Neural crest cell (in vitro differentiated cells): ENCODE data around the gene GFPT2. TPM values are rescaled to one million over a fixed set of nuclear protein-coding genes. Genes with fewer than 3 reads are reported as not detected.

ENCODE experiments used
- DNase-seq: peaks from one replicate; pipeline ENCODE4 v3.0.0; 2021; ENCODE audit warnings: low read depth, mixed read lengths, low spot score
- H3K27ac Mint-ChIP-seq: one replicate; pipeline ENCODE4 v1.8.0; 2021; ENCODE audit warnings: mild to moderate bottlenecking, mixed read lengths; ENCODE audit not compliant: unreplicated experiment
- H3K27me3 Mint-ChIP-seq: 2 replicates; pipeline ENCODE4 v1.8.0; 2021; ENCODE audit warnings: low read depth, mild to moderate bottlenecking, mixed read lengths
- H3K36me3 Mint-ChIP-seq: 2 replicates; pipeline ENCODE4 v1.8.0; 2021; ENCODE audit warnings: low read depth, mild to moderate bottlenecking, mixed read lengths
- H3K4me1 Mint-ChIP-seq: 2 replicates; pipeline ENCODE4 v1.8.0; 2021; ENCODE audit warnings: mixed read lengths
- H3K4me3 Mint-ChIP-seq: one replicate; pipeline ENCODE4 v1.8.0; 2021; ENCODE audit warnings: mild to moderate bottlenecking, mixed read lengths
- H3K9me3 Mint-ChIP-seq: 2 replicates; pipeline ENCODE4 v1.8.0; 2021; ENCODE audit warnings: mixed read lengths
- total RNA-seq: library from RNA; stranded (reverse); gene quantifications from 2 replicates; pipeline ENCODE4 v1.2.1, GENCODE V29; 2021
- TF ChIP-seq, protein P1 (sequence below): fragments of 200-600 bp; sonication (generic); conservative IDR thresholded peaks from 2 replicates; pipeline ENCODE4 v1.5.0; 2021; ENCODE audit warnings: antibody characterized with exemption, mild to moderate bottlenecking

Gene GFPT2
- total RNA-seq, 1 donor from 2014 or later, result 12.5 TPM

DNA sequence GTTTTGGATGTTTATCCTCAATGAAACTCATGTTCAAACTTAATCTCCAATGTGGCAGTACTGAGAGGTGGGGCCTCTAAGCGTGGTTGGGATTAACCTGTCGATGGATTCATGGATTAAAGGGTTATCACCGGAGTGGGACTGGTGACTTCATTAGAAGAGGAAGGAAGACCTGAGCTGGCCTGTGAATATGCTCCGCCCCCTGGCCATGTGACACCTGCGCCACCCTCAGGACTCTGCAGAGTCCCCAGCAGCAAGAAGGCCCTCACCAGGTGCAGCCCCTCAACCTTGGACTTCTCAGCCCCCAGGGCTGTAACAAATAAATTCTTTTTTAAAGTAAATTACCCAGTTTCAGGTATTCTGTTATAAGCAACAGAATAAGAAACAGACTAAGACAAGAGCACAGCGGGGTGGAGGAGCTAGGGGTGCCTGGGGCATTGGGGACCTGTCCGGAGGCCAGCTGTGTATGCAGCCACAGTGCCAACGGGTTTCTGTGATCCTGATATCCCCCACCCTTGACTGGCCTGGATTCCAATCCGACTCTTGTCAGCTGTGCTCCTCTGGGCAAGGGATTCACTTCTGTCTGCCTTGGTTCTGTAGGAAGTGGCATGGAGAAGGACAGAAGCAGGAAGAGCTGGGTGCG is 58.1 kb downstream of the GFPT2 start:
- Mint-ChIP-seq H3K9me3 (no peaks in the 10 kb centered on the region), H3K4me1 (peaks cover 28% of the 10 kb centered on the region), H3K4me3 (peak overlapping the region; percentile 58), H3K27me3 (no peaks in the 10 kb centered on the region), H3K27ac (no peak overlapping the region), H3K36me3 (peaks cover 2% of the 10 kb centered on the region)
- no peak for DNase-seq
- TF ChIP-seq, protein P1, sequence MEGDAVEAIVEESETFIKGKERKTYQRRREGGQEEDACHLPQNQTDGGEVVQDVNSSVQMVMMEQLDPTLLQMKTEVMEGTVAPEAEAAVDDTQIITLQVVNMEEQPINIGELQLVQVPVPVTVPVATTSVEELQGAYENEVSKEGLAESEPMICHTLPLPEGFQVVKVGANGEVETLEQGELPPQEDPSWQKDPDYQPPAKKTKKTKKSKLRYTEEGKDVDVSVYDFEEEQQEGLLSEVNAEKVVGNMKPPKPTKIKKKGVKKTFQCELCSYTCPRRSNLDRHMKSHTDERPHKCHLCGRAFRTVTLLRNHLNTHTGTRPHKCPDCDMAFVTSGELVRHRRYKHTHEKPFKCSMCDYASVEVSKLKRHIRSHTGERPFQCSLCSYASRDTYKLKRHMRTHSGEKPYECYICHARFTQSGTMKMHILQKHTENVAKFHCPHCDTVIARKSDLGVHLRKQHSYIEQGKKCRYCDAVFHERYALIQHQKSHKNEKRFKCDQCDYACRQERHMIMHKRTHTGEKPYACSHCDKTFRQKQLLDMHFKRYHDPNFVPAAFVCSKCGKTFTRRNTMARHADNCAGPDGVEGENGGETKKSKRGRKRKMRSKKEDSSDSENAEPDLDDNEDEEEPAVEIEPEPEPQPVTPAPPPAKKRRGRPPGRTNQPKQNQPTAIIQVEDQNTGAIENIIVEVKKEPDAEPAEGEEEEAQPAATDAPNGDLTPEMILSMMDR, result no peak

DNA sequence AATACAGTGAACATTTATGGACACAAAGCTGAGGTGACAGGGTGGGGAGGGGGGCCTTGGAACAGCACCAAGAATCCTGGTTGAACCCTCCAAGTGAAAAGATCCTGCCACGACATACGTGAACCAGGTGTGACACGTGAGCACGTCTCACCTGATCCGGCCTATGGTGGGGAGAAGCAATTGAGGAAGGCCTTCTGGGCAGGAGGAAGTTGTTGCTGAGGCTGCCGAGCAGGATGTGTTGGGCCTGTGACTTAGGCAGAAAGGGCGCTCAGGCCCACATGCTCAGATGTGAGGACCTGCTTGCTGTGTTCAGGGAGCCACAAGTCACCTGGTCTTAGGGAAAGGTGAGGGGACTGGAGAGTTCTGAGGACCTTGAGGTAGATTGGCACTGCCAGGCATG is 58.7 kb downstream of the GFPT2 start:
- DNase-seq, result no peak
- TF ChIP-seq, protein P1, result no peak
- Mint-ChIP-seq H3K27ac (no peak overlapping the region), H3K4me3 (peak overlapping the region; percentile 58), H3K4me1 (peaks cover 29% of the 10 kb centered on the region), H3K27me3 (no peaks in the 10 kb centered on the region), H3K36me3 (peaks cover 2% of the 10 kb centered on the region), H3K9me3 (no peaks in the 10 kb centered on the region)

DNA sequence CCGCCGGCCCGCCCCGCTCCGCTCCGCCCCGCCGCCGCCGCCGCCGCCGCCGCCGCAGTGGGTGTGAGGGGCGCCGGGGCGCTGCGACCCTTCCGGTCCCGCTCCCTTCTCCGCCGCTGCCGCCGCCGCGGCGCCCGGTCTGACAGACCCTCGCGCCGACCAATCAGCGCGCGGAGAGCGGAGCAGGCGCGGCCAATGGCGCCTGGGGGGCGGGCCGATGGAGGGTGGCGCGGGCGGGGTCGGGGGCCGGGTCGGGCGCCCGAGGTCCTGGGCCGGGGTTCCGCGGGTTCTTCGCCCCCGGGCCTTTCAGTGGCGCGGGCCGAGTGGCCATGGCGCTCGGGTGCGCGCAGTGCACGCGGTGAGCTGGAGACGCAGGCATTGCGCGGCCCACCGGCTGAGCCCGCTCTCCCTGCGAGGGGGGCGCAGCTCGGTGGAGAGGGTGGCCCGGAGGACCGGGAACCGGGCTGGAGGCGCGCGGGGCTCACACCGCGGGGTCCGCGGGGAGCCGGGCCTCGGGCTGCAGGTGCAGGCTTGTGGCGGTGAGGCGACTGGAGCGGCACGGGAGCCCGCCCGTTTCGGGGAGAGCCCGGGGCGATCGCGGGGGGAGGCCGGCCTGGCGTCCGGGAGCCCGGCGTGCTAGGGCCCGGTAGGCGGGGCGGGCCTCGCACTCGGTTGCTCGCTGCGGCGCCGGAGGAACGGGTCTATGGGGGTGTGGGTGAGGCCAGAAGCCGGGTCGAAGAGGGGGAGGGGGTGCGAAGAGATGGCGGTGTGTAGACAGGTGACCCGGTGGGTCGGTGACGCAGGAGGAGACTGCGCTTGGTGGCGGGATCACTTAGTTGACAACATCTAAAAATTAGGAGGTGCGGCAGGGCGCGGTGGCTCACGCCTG is 60.9 kb downstream of the GFPT2 start, which contains the start of gene MAPK9:
MAPK9 (minus strand) TSS at position 141 of the 889 bp plus-strand sequence. CDS start 11,522 bp downstream, outside the sequence.
- Mint-ChIP-seq H3K27ac (peak within 1 kb of the TSS; percentile 88), H3K4me1 (peaks cover 25% of the 10 kb centered on the region), H3K27me3 (no peaks in the 10 kb centered on the region), H3K4me3 (peak within 1 kb of the TSS; percentile 93), H3K9me3 (no peaks in the 10 kb centered on the region), H3K36me3 (peaks cover 2% of the 10 kb centered on the region)
- TF ChIP-seq, protein P1, result no peak
- peak; percentile 75 for DNase-seq

DNA sequence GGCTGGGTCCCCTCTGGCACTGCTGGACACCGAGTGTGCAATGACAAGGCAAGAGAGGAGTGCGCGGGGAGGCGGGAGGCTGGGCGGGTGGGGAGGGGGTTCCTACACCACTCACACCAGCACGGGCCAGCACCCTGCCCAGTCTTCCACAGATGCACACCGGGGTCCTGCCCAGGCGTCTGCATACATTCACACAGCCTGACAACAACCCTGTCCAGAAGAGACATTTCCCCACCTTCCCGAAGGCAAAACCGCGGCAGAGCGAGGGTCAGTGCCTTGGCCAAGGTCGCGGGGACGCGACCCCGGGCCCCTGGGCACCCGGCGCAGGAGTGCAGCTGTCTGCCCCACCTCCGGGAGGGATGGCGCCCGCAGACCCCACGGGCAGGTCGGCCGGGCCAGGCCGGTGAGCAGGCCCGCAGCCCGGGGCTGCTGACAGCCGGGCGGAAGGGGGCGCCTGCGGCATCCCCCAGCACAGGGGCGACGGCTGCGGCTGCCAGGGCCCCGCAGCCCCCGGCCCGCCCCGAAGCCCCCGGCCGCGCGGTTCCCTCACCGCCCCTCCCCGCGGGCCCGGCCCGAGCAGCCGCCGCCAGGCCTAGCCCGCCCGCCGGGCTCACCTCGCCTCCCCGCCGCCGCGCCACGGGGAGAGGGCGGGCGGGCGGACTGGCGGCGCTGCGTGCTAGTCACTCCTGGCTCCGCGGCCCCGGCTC is 61.7 kb downstream of the GFPT2 start:
- no peaks in the 10 kb centered on the region for H3K27me3 Mint-ChIP-seq
- DNase-seq, result peak; percentile 29
- H3K36me3 Mint-ChIP-seq, result peaks cover 10% of the 10 kb centered on the region
- no peaks in the 10 kb centered on the region for H3K9me3 Mint-ChIP-seq
- H3K27ac Mint-ChIP-seq, result no peak overlapping the region
- H3K4me1 Mint-ChIP-seq, result peaks cover 25% of the 10 kb centered on the region
- peak overlapping the region; percentile 91 for H3K4me3 Mint-ChIP-seq
- TF ChIP-seq, protein P1, result peak; percentile 22

DNA sequence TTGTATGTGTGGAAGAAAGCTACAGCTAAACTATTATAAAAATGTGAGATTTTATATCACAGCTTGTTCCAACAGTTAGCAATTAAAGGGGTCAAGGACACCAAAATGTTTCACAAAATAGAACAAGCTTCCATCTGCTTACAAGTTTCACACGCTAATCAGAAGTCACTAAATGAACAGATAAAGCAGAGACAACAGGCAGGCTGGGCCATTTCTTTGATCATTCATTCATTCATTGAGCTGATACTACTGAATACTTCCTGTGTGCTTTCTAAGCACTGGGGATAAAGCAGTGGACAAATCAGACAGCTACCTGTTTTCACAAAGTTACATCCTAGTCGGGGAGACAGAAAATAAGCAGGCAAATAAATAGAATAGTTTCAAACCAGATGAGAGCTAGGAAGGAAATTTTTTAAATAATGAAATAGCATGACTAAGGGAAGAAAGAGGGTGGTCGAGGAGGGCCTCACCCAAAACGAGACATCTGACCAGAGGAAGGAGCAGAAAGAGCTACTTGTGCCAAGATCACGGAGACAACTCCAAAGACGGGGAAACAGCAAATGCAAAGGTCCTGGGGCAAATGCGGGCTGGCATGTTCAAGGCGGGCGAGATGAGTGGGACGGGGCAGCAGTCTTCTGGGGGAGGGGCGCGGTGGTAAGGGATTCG is 62.4 kb downstream of the GFPT2 start:
- peaks cover 12% of the 10 kb centered on the region for H3K36me3 Mint-ChIP-seq
- H3K27me3 Mint-ChIP-seq, result no peaks in the 10 kb centered on the region
- no peak for DNase-seq
- H3K9me3 Mint-ChIP-seq, result no peaks in the 10 kb centered on the region
- H3K4me3 Mint-ChIP-seq, result peak overlapping the region; percentile 91
- no peak overlapping the region for H3K27ac Mint-ChIP-seq
- TF ChIP-seq, protein P1, result no peak
- H3K4me1 Mint-ChIP-seq, result peaks cover 25% of the 10 kb centered on the region
